AG09309 (cell line): ENCODE results near the gene HAUS5.
A peak's percentile ranks its signal among the peaks of the same experiment; 100 is the strongest.

Experiments used
- DNase-seq: peaks from one replicate; pipeline ENCODE4 v3.0.0-alpha.2; 2010; ENCODE audit warnings: low read depth
- H3K4me3 ChIP-seq: 2 replicates; pipeline ENCODE4 v1.5.1; 2011; ENCODE audit warnings: mild to moderate bottlenecking, low read depth, low read length, moderate library complexity; ENCODE audit not compliant: control insufficient read depth
- CTCF ChIP-seq: IDR thresholded peaks from 2 replicates; pipeline ENCODE4 v1.5.1; 2011; ENCODE audit warnings: mild to moderate bottlenecking, low read depth, low read length, inconsistent platforms; ENCODE audit not compliant: insufficient read depth, control insufficient read depth; ENCODE audit errors: missing control alignments

HAUS5 gene

GRCh38 chr19:35607661-35608060 is 4.9 kb upstream of the HAUS5 start:
- DNase-seq = no peak
- TF ChIP-seq CTCF = no peak
- H3K4me3 ChIP-seq = no peak overlapping the region

- TF ChIP-seq CTCF = no peak
- H3K4me3 ChIP-seq = no peak overlapping the region
- no peak for DNase-seq
These were observed 4.3 kb upstream of the HAUS5 start for GRCh38 chr19:35608251-35608650.

DNA sequence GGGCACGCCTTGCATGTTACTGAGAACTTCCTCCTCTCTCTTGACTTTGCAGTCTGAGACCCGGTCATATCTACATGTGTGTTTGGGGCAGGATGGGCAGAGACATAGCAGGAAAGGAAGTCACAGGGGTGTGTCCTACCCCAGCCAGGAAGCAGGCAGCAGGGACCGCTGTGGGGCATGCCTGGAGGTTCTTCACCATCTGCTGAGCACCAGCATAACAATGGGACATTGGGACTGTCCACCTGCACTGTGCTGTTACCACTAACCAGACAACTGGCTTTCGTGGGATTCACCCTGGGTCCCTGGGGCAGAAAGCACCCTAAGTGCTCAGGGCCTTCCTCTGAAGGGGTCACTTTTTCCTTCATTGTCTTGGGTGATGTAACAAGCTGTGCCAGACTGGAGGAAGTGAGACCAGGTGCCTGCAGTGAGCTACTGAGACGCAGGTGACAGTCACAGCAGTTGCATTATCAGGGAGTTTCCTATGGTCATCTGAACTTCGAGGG is 2.6 kb upstream of the HAUS5 start:
- DNase-seq = no peak
- H3K4me3 ChIP-seq = no peak overlapping the region
- TF ChIP-seq CTCF = no peak

DNA sequence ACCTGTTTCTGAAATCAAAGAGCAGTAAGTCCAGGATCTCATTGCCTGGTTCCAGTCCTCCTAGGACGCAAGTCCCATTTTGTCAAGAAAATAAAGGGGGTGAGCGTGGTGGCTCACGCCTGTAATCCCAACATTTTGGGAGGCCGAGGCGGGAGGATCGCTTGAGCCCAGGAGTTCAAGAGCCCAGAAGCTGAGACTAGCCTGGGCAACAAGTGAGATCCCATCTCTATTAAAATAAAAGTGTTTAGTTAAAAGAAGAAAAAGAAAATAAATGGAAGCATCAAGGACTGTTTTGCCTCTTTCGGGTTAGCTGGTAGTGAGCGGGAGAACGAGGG is 344 bp upstream of the HAUS5 start:
- no peak for DNase-seq
- no peak for TF ChIP-seq CTCF
- peak overlapping the region; percentile 98 for H3K4me3 ChIP-seq

- H3K4me3 ChIP-seq = no peak overlapping the region
- TF ChIP-seq CTCF = no peak
These were observed 1.0 kb downstream of the HAUS5 start for GRCh38 chr19:35613574-35613973.

DNA sequence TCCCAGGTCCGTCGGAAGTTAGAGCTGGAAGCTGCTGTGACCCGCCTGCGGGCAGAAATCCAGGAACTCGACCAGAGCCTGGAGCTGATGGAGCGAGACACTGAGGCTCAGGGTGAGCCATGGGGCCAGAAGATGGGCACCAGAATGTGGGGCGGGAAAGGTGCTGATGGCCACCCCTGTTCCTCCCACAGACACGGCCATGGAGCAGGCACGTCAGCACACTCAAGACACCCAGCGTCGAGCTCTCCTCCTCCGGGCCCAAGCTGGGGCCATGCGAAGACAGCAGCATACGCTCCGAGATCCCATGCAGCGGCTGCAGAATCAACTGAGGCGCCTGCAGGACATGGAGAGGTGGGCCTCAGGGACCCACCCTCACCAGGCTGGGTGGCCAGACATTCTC is 2.5 kb downstream of the HAUS5 start:
- no peak for DNase-seq
- H3K4me3 ChIP-seq = no peak overlapping the region
- TF ChIP-seq CTCF = no peak

More at GRCh38 chr19:35613574-35613973, 1.0 kb downstream of the HAUS5 start:
- no peak for DNase-seq

- H3K4me3 ChIP-seq = no peak overlapping the region
- no peak for TF ChIP-seq CTCF
- DNase-seq = no peak
These were observed 6.3 kb downstream of the HAUS5 start for GRCh38 chr19:35618857-35619256.
